GM12878 (cell line): Measurements from ENCODE around the gene CLDN25. TPM values are rescaled to one million over a fixed set of nuclear protein-coding genes. Genes with fewer than 3 reads are reported as not detected.

ENCODE experiments used
- ATAC-seq: fragments of 200-7000 bp; cut with Tn5 transposase; 3 replicates; pipeline ENCODE4 v1.9.1; 2020; ENCODE audit warnings: mild to moderate bottlenecking, moderate library complexity
- BruUV-seq: library from RNA; stranded (reverse); fragments of 400-500 nt; replicated peaks from 2 replicates; lab custom pipeline; 2021; lab: Mats Ljungman, UMichigan
- CTCF ChIA-PET: fragments of 300-600 bp; sonication (Branson Sonifier 250); formaldehyde crosslinking; extraction: SDS; loops from one replicate; lab custom pipeline; 2021; ENCODE audit warnings: inconsistent platforms; lab: Yijun Ruan, JAX
- POLR2A ChIA-PET: fragments of 350-600 bp; formaldehyde crosslinking; extraction: SDS; loops from one replicate; lab custom pipeline; 2021; ENCODE audit warnings: inconsistent platforms; lab: Charles Lee
- RAD21 ChIA-PET: fragments of 300-600 bp; sonication (Branson Sonifier 250); formaldehyde crosslinking; loops from one replicate; lab custom pipeline; 2023; ENCODE audit warnings: antibody characterized with exemption; ENCODE audit not compliant: unreplicated experiment; lab: Charles Lee
- SMC1A ChIA-PET: fragments of 300-600 bp; sonication (Branson Sonifier 250); formaldehyde crosslinking; loops from one replicate; lab custom pipeline; 2023; ENCODE audit not compliant: unreplicated experiment, uncharacterized antibody; lab: Charles Lee
- DNase-seq: peaks from one replicate; pipeline ENCODE4 v3.0.0-alpha.2; 2011; ENCODE audit warnings: low read depth, low spot score
- FAIRE-seq: peaks from 3 replicates; lab custom pipeline; 2011; peaks lifted over from hg19 to GRCh38; lab: Jason Lieb, UNC
- H2AFZ ChIP-seq: 2 replicates; pipeline ENCODE4 v1.6.0; 2011; ENCODE audit warnings: low read depth, low read length, control low read depth; ENCODE audit not compliant: control insufficient read depth
- H3K27ac ChIP-seq: 2 replicates; pipeline ENCODE4 v1.5.1; 2011; ENCODE audit warnings: control low read depth; ENCODE audit not compliant: control insufficient read depth, insufficient read depth
- H3K27me3 ChIP-seq, 2 experiments: replicated peaks in 1 of 2; 2 replicates each; pipeline versions ENCODE4 v1.6.0 to v1.6.1; 2011; ENCODE audit warnings: low read length in 1 of 2; ENCODE audit not compliant: control insufficient read depth in 2 of 2, insufficient read depth in 2 of 2
- H3K36me3 ChIP-seq, 2 experiments: 2 replicates each; pipeline ENCODE4 v1.5.1; 2011; ENCODE audit warnings: low read length in 1 of 2; ENCODE audit not compliant: control insufficient read depth in 2 of 2, insufficient read depth in 2 of 2
- H3K4me1 ChIP-seq: 2 replicates; pipeline ENCODE4 v1.6.1; 2011; ENCODE audit warnings: mild to moderate bottlenecking, low read length, moderate library complexity, mixed read lengths; ENCODE audit not compliant: control insufficient read depth, insufficient read depth
- H3K4me2 ChIP-seq: 2 replicates; pipeline ENCODE4 v1.6.0; 2011; ENCODE audit warnings: control low read depth; ENCODE audit not compliant: control insufficient read depth, insufficient read depth
- H3K4me3 ChIP-seq: fragments of 200-600 bp; sonication (generic); 2 replicates; pipeline ENCODE4 v1.5.1; 2016
- H3K79me2 ChIP-seq: 2 replicates; pipeline ENCODE4 v1.6.0; 2011; ENCODE audit warnings: low read length; ENCODE audit not compliant: control insufficient read depth, insufficient read depth
- H3K9ac ChIP-seq: 2 replicates; pipeline ENCODE4 v1.8.0; 2011; ENCODE audit warnings: low read length, control low read depth, mixed read lengths; ENCODE audit not compliant: control insufficient read depth, insufficient read depth
- H3K9me3 ChIP-seq: replicated peaks from 3 replicates; pipeline ENCODE4 v1.5.1; 2011; ENCODE audit warnings: mild to moderate bottlenecking, low read length; ENCODE audit not compliant: control insufficient read depth, insufficient read depth
- H4K20me1 ChIP-seq: 2 replicates; pipeline ENCODE4 v1.6.0; 2011; ENCODE audit not compliant: control insufficient read depth, insufficient read depth
- BHLHE40 ChIP-seq, 2 experiments: fragments of 450-650 bp in 1 of 2; IDR thresholded peaks; 2 replicates each; pipeline ENCODE4 v1.6.1; 2011 to 2017; ENCODE audit warnings: low read depth in 2 of 2, borderline replicate concordance in 1 of 2, improper control_type of control experiment in 1 of 2, low read length in 1 of 2, mild to moderate bottlenecking in 1 of 2
- CHD2 ChIP-seq: IDR thresholded peaks from 2 replicates; pipeline ENCODE4 v1.6.1; 2011; ENCODE audit warnings: low read depth, low read length, improper control_type of control experiment, borderline replicate concordance
- CREM ChIP-seq: IDR thresholded peaks from 2 replicates; pipeline ENCODE4 v1.6.1; 2014; ENCODE audit warnings: antibody characterized with exemption, low read depth
- EP300 ChIP-seq, 2 experiments: fragments of 150-350 bp in 1 of 2; IDR thresholded peaks; 2 replicates each; pipeline ENCODE4 v1.6.1; 2011 to 2012; ENCODE audit warnings: low read depth in 2 of 2, low read length in 2 of 2, borderline replicate concordance in 1 of 2, improper control_type of control experiment in 1 of 2, inconsistent platforms in 1 of 2; ENCODE audit not compliant: control insufficient read depth in 1 of 2
- FOXK2 ChIP-seq: fragments of 450-650 bp; IDR thresholded peaks from 2 replicates; pipeline ENCODE4 v1.6.1; 2017; ENCODE audit warnings: mild to moderate bottlenecking, moderate library complexity
- GABPA ChIP-seq: IDR thresholded peaks from 2 replicates; pipeline ENCODE4 v1.6.1; 2014; ENCODE audit warnings: antibody characterized with exemption, low read depth, mild to moderate bottlenecking, inconsistent platforms
- IKZF1 ChIP-seq: fragments of 450-650 bp; conservative IDR thresholded peaks from 2 replicates; pipeline ENCODE4 v1.6.1; 2017; ENCODE audit warnings: antibody characterized with exemption, mild to moderate bottlenecking
- IKZF2 ChIP-seq, 2 experiments: fragments of 450-650 bp; IDR thresholded peaks; 2 replicates each; pipeline ENCODE4 v1.6.1; 2017; ENCODE audit warnings: mild to moderate bottlenecking in 2 of 2, moderate library complexity in 2 of 2
- JUNB ChIP-seq: IDR thresholded peaks from 2 replicates; pipeline ENCODE4 v1.6.1; 2016; ENCODE audit warnings: antibody characterized with exemption, mild to moderate bottlenecking
- MAX ChIP-seq: IDR thresholded peaks from 2 replicates; pipeline ENCODE4 v1.6.1; 2012; ENCODE audit warnings: low read depth, low read length, improper control_type of control experiment
- NBN ChIP-seq: fragments of 450-650 bp; IDR thresholded peaks from 2 replicates; pipeline ENCODE4 v1.6.1; 2016
- NR2C1 ChIP-seq: fragments of 450-650 bp; IDR thresholded peaks from 2 replicates; pipeline ENCODE4 v1.6.1; 2017; ENCODE audit warnings: antibody characterized with exemption, mild to moderate bottlenecking, moderate library complexity
- REST ChIP-seq: IDR thresholded peaks from 2 replicates; pipeline ENCODE4 v1.6.1; 2012; ENCODE audit warnings: mild to moderate bottlenecking, low read depth, low read length
- SIX5 ChIP-seq: IDR thresholded peaks from 2 replicates; pipeline ENCODE4 v1.6.1; 2011; ENCODE audit warnings: mild to moderate bottlenecking, low read depth, low read length, moderate library complexity; ENCODE audit not compliant: severe bottlenecking
- TCF7 ChIP-seq: IDR thresholded peaks from 2 replicates; pipeline ENCODE4 v1.6.1; 2014; ENCODE audit warnings: antibody characterized with exemption, borderline replicate concordance
- ZNF207 ChIP-seq: fragments of 450-650 bp; IDR thresholded peaks from 2 replicates; pipeline ENCODE4 v1.6.1; 2014; ENCODE audit warnings: antibody characterized with exemption, mild to moderate bottlenecking, borderline replicate concordance
- WGBS: methylation state at CpG from one replicate; pipeline ENCODE4 v1.1.6; 2016; ENCODE audit warnings: low lambda C conversion rate; ENCODE audit not compliant: insufficient replicate concordance, insufficient coverage; ENCODE audit errors: missing lambda C conversion rate; 5-methylcytosine and 5-hydroxymethylcytosine counted together
- in situ Hi-C: fragments of 300-500 bp; cut with MboI; formaldehyde crosslinking; loops from 9 replicates; pipeline ENCODE4 v1.14.3; 2018; ENCODE audit warnings: mixed read lengths
- intact Hi-C: fragments of 100-400 bp; cut with micrococcal nuclease; formaldehyde crosslinking; loops from one replicate; pipeline ENCODE4 v1.14.2; 2022; ENCODE audit not compliant: unreplicated experiment
- polyA plus RNA-seq, 11 experiments: library from polyadenylated mRNA; depleted of rRNA in 4 of 11; unstranded in 6 of 11; stranded (reverse) in 5 of 11; fragments of >200 nt; fragmentation: Nextera tagmentation in 4 of 11; fragmentation: Illumina TruSeq in 1 of 11; extraction: Ambion mirVana in 4 of 11; extraction: Trizol in 1 of 11; gene quantifications; 1 replicate in 1 of 11; 2 replicates in 10 of 11; pipeline versions ENCODE4 v1.2.1 to v1.2.3, GENCODE V29; 2011 to 2016; ENCODE audit warnings: inconsistent platforms in 2 of 11, missing spikeins in 2 of 11, low read depth in 1 of 11
- total RNA-seq, 4 experiments: library from RNA; depleted of rRNA in 3 of 4; stranded (reverse); fragments of >200 nt in 3 of 4; fragmentation: Illumina TruSeq in 1 of 4; extraction: Trizol in 1 of 4; gene quantifications; 2 replicates each; pipeline versions ENCODE4 v1.2.1 to v1.2.3, GENCODE V29; 2013 to 2021
- TF ChIP-seq, protein P1 (sequence below): fragments of 450-650 bp; IDR thresholded peaks from 2 replicates; pipeline ENCODE4 v1.6.1; 2017; ENCODE audit warnings: low read depth, mild to moderate bottlenecking, moderate library complexity

The CLDN25 gene
- total and polyA plus RNA-seq, 10 of the 15 experiments (the other 5 are each of a cell fraction or from before 2014, with no cell fraction given), result not detected

- Histone ChIP-seq H3K27ac (peak within 1 kb of the TSS; percentile 80), H3K9me3 (no peaks in the 10 kb centered on the region), H3K9ac (peak within 1 kb of the TSS; percentile 93), H3K79me2 (peaks cover 12% of the 10 kb centered on the region), H3K27me3 (no peaks in the 10 kb centered on the region), H3K36me3 (peaks cover 0 to 2% of the 10 kb centered on the region in 2 experiments; a peak in 1 of 4 replicates), H3K4me1 (no peaks in the 10 kb centered on the region), H2AFZ (peak within 1 kb of the TSS; percentile 85), H3K4me2 (peak within 1 kb of the TSS; percentile 49), H3K4me3 (peak within 1 kb of the TSS; percentile 91), H4K20me1 (no peaks in the 10 kb centered on the region)
- ChIA-PET POLR2A (no interaction called here), RAD21 (no interaction called here), SMC1A (interaction anchor here (1.2 to 1.3 kb wide), 2 partner anchors 11 to 23 kb away, joined by 3 read pairs; no protein-coding TSS in a partner anchor), CTCF (interaction anchor here (0.6 to 2.5 kb wide), 10 partner anchors 9 to 451 kb away, joined by 3 to 12 read pairs (median 4); no protein-coding TSS in a partner anchor)
- in situ Hi-C loops, result loop anchor here (10.0 kb wide), 1 partner anchor 459 kb away; the partner anchor contains the start of gene TTC12
- FAIRE-seq, result peak; percentile 97
- DNase-seq, result peak; percentile 86
- ATAC-seq, result peak; percentile 100
- BruUV-seq, result no TSS peak
- intact Hi-C loops, result loop anchor here (2.0 kb wide), 1 partner anchor 101 kb away; the partner anchor contains the start of gene USP28
- WGBS, result 1% methylated on average over 46 of the region's 46 CpGs
- TF ChIP-seq NBN, result peak; percentile 80
- TF ChIP-seq TCF7, result no peak
- TF ChIP-seq CHD2, result peak; percentile 95
- no peak for TF ChIP-seq EP300 (IDR thresholded peaks at IDR 0.05; ENCODE audit: borderline replicate concordance in 1 of 2, control insufficient read depth in 1 of 2, low read depth in 2 of 2, low read length in 2 of 2)
- TF ChIP-seq IKZF1, result peak; percentile 99
- no peak for TF ChIP-seq FOXK2
- TF ChIP-seq SIX5, result peak; percentile 94
- TF ChIP-seq BHLHE40 (IDR thresholded peaks at IDR 0.05; ENCODE audit: borderline replicate concordance in 1 of 2, low read depth in 2 of 2, low read length in 1 of 2), result peak in 1 of 2 experiments; percentile 63; a peak in 3 of 4 replicates
- TF ChIP-seq, protein P1, sequence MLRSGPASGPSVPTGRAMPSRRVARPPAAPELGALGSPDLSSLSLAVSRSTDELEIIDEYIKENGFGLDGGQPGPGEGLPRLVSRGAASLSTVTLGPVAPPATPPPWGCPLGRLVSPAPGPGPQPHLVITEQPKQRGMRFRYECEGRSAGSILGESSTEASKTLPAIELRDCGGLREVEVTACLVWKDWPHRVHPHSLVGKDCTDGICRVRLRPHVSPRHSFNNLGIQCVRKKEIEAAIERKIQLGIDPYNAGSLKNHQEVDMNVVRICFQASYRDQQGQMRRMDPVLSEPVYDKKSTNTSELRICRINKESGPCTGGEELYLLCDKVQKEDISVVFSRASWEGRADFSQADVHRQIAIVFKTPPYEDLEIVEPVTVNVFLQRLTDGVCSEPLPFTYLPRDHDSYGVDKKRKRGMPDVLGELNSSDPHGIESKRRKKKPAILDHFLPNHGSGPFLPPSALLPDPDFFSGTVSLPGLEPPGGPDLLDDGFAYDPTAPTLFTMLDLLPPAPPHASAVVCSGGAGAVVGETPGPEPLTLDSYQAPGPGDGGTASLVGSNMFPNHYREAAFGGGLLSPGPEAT, result peak; percentile 84
- peak; percentile 86 for TF ChIP-seq CREM
- no peak for TF ChIP-seq MAX
- TF ChIP-seq ZNF207, result peak; percentile 93; the same call in 1 of the 2 replicates
- no peak for TF ChIP-seq REST
- TF ChIP-seq GABPA, result no peak
- TF ChIP-seq NR2C1, result peak; percentile 75
- no peak for TF ChIP-seq JUNB
- TF ChIP-seq IKZF2 (IDR thresholded peaks at IDR 0.05), result peak; percentile 80 to 82
Observed at GRCh38 chr11:113773416-113774173, 6.0 kb upstream of the CLDN25 start, which contains the start of gene ZW10. ZW10 (minus strand) TSS chr11:113773692; CDS start chr11:113773666, 26 bp downstream.
